Measurements from ENCODE around the gene XXYLT1. TPM values are rescaled to one million over a fixed set of nuclear protein-coding genes. Genes with fewer than 3 reads are reported as not detected.
A peak's percentile ranks its signal among the peaks of the same experiment; 100 is the strongest.

The XXYLT1 gene
- total and polyA plus RNA-seq, 10 donors, result 2.7 to 22.3 (median 9.5) TPM

GRCh38 chr3:195085356-195086130 lies 185.4 kb downstream of the XXYLT1 start:
- Histone ChIP-seq H3K4me3 (no peak overlapping the region), H3K9me3 (no peaks in the 10 kb centered on the region), H3K36me3 (no peaks in the 10 kb centered on the region), H3K4me1 (peaks cover 4 to 45% (median 29%) of the 10 kb centered on the region in 6 donors), H3K27ac (no peak overlapping the region), H3K27me3 (replicated peaks in 1 of 7) (no peaks in the 10 kb centered on the region)
- WGBS, 5 donors, result 87 to 97% (median 96%) methylated on average over 17 to 21 of the region's 21 CpGs
- TF ChIP-seq CTCF (IDR thresholded peaks at IDR 0.05 in 8 of 11, conservative IDR thresholded peaks at IDR 0.05 in 3 of 11), result no peak
- TF ChIP-seq POLR2A (IDR thresholded peaks at IDR 0.05), result no peak
- no peak for TF ChIP-seq POLR2AphosphoS5 (IDR thresholded peaks at IDR 0.05)
- DNase-seq, result peak; percentile 62
- intact Hi-C loops (cut with DNase I; ENCODE audit: low total_unique reads), result no loop called here

GRCh38 chr3:195084746-195085145 lies 186.2 kb downstream of the XXYLT1 start:
- H3K4me1 ChIP-seq, result peaks cover 4 to 53% (median 37%) of the 10 kb centered on the region in 6 donors

GRCh38 chr3:195083659-195084058 lies 187.3 kb downstream of the XXYLT1 start:
- Histone ChIP-seq H3K27ac (peak overlapping the region in 3 of 8 donors; percentile 77 to 87 (median 78)), H3K4me3 (no peak overlapping the region), H3K4me1 (peaks cover 4 to 64% (median 42%) of the 10 kb centered on the region in 6 donors), H3K9me3 (no peaks in the 10 kb centered on the region), H3K27me3 (replicated peaks in 1 of 7) (no peaks in the 10 kb centered on the region), H3K36me3 (no peaks in the 10 kb centered on the region)
- 85 to 96% (median 94%) methylated on average over 14 to 15 of the region's 15 CpGs for WGBS, 5 donors
- DNase-seq, result peak; percentile 27
- intact Hi-C loops (cut with DNase I; ENCODE audit: low total_unique reads), result no loop called here
- TF ChIP-seq CTCF (IDR thresholded peaks at IDR 0.05 in 8 of 11, conservative IDR thresholded peaks at IDR 0.05 in 3 of 11) (no peak), POLR2A (IDR thresholded peaks at IDR 0.05) (no peak), POLR2AphosphoS5 (IDR thresholded peaks at IDR 0.05) (no peak)

More at GRCh38 chr3:195084746-195085145, 186.2 kb downstream of the XXYLT1 start:
- Histone ChIP-seq H3K9me3 (no peaks in the 10 kb centered on the region), H3K4me3 (no peak overlapping the region), H3K27ac (no peak overlapping the region), H3K36me3 (no peaks in the 10 kb centered on the region), H3K27me3 (replicated peaks in 1 of 7) (no peaks in the 10 kb centered on the region)
- WGBS, 5 donors, result 82 to 96% (median 89%) methylated on average over 5 of the region's 5 CpGs
- no peak for TF ChIP-seq POLR2A (IDR thresholded peaks at IDR 0.05)
- TF ChIP-seq POLR2AphosphoS5 (IDR thresholded peaks at IDR 0.05), result no peak
- TF ChIP-seq CTCF (IDR thresholded peaks at IDR 0.05 in 8 of 11, conservative IDR thresholded peaks at IDR 0.05 in 3 of 11), result no peak
- DNase-seq, result peak; percentile 36
- intact Hi-C loops (cut with DNase I; ENCODE audit: low total_unique reads), result no loop called here

GRCh38 chr3:195082811-195083210 lies 188.1 kb downstream of the XXYLT1 start:
- Histone ChIP-seq H3K27me3 (replicated peaks in 1 of 7) (no peaks in the 10 kb centered on the region), H3K4me3 (no peak overlapping the region), H3K4me1 (peaks cover 4 to 69% (median 44%) of the 10 kb centered on the region in 6 donors), H3K27ac (peak overlapping the region in 7 of 8 donors; percentile 57 to 87 (median 68)), H3K36me3 (no peaks in the 10 kb centered on the region), H3K9me3 (no peaks in the 10 kb centered on the region)
- TF ChIP-seq POLR2A (IDR thresholded peaks at IDR 0.05) (no peak), CTCF (IDR thresholded peaks at IDR 0.05 in 8 of 11, conservative IDR thresholded peaks at IDR 0.05 in 3 of 11) (no peak), POLR2AphosphoS5 (IDR thresholded peaks at IDR 0.05) (no peak)
- DNase-seq, result peak; percentile 62
- intact Hi-C loops (cut with DNase I; ENCODE audit: low total_unique reads), result no loop called here
- 82 to 86% (median 84%) methylated on average over 10 of the region's 10 CpGs for WGBS, 5 donors

Data from spleen (tissue), 11 donors.